Measurements from ENCODE around the gene ICE2. TPM values are rescaled to one million over a fixed set of nuclear protein-coding genes. Genes with fewer than 3 reads are reported as not detected.

The ICE2 gene
- total RNA-seq, 4 donors from 2014 or later: 14.4 to 21.2 (median 17.5) TPM

DNA sequence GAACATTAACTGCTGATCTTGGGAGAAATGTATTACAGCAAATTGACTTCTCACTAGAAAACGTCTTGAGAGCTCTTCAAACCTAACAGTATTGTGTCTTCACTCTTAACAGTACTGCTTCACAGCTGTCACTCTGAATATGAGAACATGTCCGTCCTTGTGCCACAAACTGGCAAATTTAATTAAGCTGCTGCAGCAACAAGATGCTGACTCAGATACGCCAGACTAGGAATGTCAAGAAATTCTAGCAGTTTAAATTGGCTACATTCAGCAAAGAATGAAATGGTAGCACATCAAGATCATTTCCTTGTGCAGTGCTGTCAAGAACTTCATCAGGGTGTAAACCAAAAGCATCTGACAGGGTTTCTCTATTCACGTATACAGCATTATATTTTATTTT lies 7.6 kb downstream of the ICE2 start:
- 68 to 74% methylated on average over 4 of the region's 4 CpGs for WGBS, 2 donors
- DNase-seq (ENCODE audit: low spot score in 2 of 2): no peak
- intact Hi-C loops (cut with DNase I; ENCODE audit: low total_unique reads): no loop called here
- no peak overlapping the region for H3K4me3 ChIP-seq (ENCODE audit: low read depth, poor library complexity, severe bottlenecking)
- TF ChIP-seq CTCF (IDR thresholded peaks at IDR 0.05) (no peak), POLR2A (IDR thresholded peaks at IDR 0.05) (no peak)

- no peak for DNase-seq (ENCODE audit: low spot score in 2 of 2)
- no peak overlapping the region for H3K4me3 ChIP-seq (ENCODE audit: low read depth, poor library complexity, severe bottlenecking)
- intact Hi-C loops (cut with DNase I; ENCODE audit: low total_unique reads): no loop called here
- no peak for TF ChIP-seq CTCF (IDR thresholded peaks at IDR 0.05)
- TF ChIP-seq POLR2A (IDR thresholded peaks at IDR 0.05): no peak
Observed at GRCh38 chr15:60469893-60470641, 8.9 kb downstream of the ICE2 start.

DNA sequence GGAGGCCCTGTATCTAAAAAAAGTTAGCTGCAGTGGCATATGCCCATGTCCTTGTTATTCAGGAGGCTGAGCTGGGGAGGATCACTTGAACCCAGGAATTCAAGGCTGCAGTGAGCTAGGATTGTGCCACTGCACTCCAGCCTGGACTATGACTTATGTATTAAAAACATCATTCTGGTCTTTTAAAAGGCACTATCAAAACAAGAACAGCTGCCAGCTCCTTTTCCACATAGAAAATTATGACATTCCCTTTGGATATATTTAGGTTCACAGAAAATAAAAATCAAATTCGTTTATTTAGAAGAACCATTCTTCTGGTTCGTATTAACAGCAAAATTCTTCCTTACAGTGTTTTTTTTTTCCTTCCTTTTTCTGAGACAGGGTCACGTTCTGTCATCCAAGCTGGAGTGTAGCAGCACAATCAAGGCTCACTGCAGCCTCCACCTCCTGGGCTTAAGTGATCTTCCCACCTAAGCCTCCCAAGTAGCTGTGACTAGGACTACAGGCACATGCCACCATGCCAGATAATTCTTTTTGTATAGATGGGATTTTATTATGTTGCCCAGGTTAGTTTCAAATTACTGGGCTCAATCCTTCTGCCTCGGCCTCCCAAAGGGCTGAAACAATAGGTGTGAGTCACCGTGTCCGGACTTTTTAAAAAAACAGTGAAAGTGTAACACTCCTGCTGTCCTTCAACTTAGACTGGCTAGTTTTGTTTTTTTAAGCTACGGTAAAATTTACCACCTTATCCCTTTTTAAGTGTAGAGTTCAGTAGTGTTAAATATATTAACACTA lies 13.9 kb downstream of the ICE2 start:
- no peak for DNase-seq (ENCODE audit: low spot score in 2 of 2)
- H3K4me3 ChIP-seq (ENCODE audit: low read depth, poor library complexity, severe bottlenecking): no peak overlapping the region
- no peak for TF ChIP-seq POLR2A (IDR thresholded peaks at IDR 0.05)
- TF ChIP-seq CTCF (IDR thresholded peaks at IDR 0.05): no peak
- WGBS, 2 donors: 79 to 82% methylated on average over 7 of the region's 7 CpGs
- intact Hi-C loops (cut with DNase I; ENCODE audit: low total_unique reads): no loop called here

DNA sequence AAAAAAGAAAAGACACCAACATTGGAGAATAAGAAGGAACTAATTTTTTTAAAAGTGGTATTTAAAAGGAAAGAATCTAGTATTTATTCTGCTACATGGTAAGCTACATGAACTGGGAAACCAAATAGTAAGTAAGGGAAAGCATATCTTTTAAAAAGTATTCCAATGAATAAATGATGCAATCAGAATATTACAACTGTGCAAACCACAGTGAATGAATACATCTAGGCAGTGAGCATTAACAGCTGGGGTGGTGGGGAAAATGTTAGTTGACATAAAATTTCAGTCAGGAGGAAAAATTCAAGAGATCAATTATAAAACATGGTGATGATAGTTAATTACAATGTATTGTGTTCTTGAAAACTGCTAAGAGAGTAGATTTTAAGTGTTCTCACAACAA lies 16.9 kb downstream of the ICE2 start:
- DNase-seq (ENCODE audit: low spot score in 2 of 2): no peak
- intact Hi-C loops (cut with DNase I; ENCODE audit: low total_unique reads): no loop called here
- no peak overlapping the region for H3K4me3 ChIP-seq (ENCODE audit: low read depth, poor library complexity, severe bottlenecking)
- TF ChIP-seq CTCF (IDR thresholded peaks at IDR 0.05): no peak
- TF ChIP-seq POLR2A (IDR thresholded peaks at IDR 0.05): no peak

DNA sequence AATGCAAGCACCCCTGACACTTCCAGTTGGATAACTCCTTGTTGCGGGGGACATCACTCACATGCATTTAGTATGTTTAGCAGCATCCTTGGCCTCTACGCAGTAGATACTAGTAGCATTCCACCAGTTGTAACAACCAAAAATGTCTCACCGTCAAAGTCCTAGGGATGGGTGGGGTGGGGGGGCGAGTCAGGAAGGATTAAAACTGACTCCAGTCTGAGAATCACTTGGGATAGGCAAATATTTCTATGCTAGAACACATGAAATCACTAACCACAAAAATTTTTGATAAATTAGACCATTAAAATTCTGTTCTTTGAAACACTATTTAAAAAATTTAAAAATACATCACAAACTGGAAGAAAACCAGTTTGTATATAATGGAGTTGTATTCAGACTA lies 18.0 kb downstream of the ICE2 start:
- TF ChIP-seq POLR2A (IDR thresholded peaks at IDR 0.05) (no peak), CTCF (IDR thresholded peaks at IDR 0.05) (no peak)
- 92 to 96% methylated on average over 4 of the region's 4 CpGs for WGBS, 2 donors
- intact Hi-C loops (cut with DNase I; ENCODE audit: low total_unique reads): no loop called here

More for the DNA sequence above, 18.0 kb downstream of the ICE2 start:
- H3K4me3 ChIP-seq (ENCODE audit: low read depth, poor library complexity, severe bottlenecking): no peak overlapping the region
- DNase-seq (ENCODE audit: low spot score in 2 of 2): no peak

All from lower leg skin (tissue), 4 donors.